ENCODE results near the gene ZNF879.

The ZNF879 gene

DNA sequence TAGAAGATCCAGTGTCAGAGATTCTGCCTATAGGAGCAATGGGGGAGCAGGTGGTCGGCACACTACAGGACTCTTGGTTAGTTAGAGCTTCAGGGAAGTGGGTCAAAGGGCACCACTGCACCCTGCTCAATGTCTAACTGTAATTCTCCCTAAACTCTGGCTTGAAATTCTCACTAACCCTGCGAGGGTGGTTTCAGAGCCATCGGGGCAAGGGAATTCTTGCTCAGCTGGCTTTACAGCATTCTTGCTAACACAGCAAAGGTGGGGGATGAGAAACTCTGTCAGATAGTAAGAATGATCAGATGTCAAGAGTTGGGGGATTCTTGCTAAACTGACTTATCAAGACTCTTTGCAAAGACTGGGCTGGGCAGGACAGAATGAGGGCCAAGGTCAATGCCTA, 31.8 kb downstream of the ZNF879 start:
- TF ChIP-seq, protein P1, sequence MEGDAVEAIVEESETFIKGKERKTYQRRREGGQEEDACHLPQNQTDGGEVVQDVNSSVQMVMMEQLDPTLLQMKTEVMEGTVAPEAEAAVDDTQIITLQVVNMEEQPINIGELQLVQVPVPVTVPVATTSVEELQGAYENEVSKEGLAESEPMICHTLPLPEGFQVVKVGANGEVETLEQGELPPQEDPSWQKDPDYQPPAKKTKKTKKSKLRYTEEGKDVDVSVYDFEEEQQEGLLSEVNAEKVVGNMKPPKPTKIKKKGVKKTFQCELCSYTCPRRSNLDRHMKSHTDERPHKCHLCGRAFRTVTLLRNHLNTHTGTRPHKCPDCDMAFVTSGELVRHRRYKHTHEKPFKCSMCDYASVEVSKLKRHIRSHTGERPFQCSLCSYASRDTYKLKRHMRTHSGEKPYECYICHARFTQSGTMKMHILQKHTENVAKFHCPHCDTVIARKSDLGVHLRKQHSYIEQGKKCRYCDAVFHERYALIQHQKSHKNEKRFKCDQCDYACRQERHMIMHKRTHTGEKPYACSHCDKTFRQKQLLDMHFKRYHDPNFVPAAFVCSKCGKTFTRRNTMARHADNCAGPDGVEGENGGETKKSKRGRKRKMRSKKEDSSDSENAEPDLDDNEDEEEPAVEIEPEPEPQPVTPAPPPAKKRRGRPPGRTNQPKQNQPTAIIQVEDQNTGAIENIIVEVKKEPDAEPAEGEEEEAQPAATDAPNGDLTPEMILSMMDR (IDR thresholded peaks at IDR 0.05; ENCODE audit: low read length, missing control alignments) = no peak
- no peak overlapping the region for H3K4me3 ChIP-seq (replicated peaks; ENCODE audit: low read depth, low read length)
- no peak for DNase-seq (ENCODE audit: low read depth)

DNA sequence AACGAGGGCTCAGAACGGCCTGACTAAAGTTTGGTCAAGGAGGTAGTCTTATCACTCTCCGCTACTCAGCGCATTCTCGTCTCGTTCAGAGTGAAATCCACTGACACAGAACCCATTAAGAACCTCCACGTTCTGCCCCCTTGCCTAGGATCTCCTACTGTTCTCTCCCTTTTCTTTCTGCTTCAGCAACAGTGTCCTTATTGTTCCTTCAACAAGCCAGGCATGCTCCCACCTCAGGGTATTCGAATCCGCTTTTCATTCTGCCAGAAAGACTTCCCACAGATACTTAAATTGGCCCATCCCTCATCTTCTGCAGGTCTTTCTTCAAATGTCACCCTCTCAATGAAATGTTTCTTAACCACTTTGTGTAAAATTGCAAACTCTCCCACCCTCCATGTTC, 32.2 kb downstream of the ZNF879 start:
- no peak overlapping the region for H3K4me3 ChIP-seq (replicated peaks; ENCODE audit: low read depth, low read length)
- TF ChIP-seq, protein P1 (IDR thresholded peaks at IDR 0.05; ENCODE audit: low read length, missing control alignments) = no peak
- DNase-seq (ENCODE audit: low read depth) = no peak

DNA sequence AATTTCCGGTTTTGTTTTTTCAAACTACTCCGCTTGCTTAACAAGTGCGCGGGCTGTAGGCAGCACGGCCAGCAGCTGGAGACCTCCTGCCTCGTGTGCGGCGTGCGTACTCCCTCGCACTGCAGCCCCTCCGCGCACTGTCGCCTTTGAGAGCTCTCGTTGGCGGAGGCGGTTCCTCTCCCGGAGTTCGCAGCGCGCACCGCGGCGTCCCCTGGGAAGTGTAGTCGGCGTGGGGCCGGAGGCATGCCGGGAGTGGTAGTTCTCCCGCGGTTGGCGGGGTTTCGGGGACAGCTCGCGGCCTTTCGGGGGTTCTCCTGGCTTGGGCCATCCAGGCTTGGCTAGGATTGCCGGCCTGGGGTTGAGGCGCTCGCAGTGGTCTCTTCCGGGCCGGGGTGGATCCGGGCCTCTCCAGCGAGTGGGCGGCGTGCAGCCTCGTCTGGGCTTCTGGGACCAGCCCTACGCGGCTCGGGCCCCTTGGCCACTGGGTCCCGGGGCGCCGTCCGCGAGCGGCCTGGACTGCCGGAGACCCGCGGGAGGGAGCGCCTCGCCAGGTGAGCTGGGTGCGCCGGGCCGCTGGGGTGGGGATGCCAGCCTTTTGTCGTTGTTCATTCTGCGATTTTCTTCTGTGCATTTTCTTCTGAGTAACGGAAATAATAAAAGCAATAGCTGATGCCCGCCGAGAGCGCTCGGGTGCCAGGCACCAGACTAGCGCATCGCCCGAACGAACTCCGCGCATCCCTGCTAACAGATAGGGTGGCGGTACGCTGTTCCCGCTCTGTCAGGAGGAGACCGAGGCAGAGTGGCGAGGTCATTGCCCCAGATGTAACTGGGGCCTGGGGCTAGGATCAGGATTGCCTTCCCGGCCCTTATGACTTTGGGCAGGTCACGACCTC, 36.8 kb downstream of the ZNF879 start, which contains the start of gene ZNF354C:
Gene ZNF354C (plus strand): TSS at position 258 of the 893 bp plus-strand sequence. CDS start 1,696 bp downstream, outside the sequence.
- peak; percentile 93 for DNase-seq (ENCODE audit: low read depth)
- H3K4me3 ChIP-seq (replicated peaks; ENCODE audit: low read depth, low read length) = peak within 1 kb of the TSS; percentile 66
- TF ChIP-seq, protein P1 (IDR thresholded peaks at IDR 0.05; ENCODE audit: low read length, missing control alignments) = no peak

DNA sequence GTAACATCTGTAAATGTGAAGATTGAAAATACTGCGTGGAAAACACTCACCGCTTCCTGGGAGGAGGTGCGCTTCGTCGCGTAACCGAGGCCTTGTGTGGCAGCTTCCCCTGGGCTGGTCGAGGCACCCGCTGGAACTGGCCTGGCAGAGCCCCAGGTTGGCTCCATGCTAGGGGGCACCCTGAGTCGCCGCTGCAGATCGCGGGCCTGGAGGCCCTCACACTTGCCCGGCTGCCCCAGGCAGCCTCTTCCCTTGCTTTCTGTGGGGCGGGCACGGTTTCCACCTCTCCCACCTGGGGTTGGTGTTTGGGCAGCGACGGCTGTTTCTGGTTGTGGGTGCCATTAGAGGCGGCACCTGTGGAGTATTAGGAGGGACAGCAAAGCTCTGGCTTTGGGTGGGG, 37.4 kb downstream of the ZNF879 start:
- TF ChIP-seq, protein P1 (IDR thresholded peaks at IDR 0.05; ENCODE audit: low read length, missing control alignments) = no peak
- no peak for DNase-seq (ENCODE audit: low read depth)

DNA sequence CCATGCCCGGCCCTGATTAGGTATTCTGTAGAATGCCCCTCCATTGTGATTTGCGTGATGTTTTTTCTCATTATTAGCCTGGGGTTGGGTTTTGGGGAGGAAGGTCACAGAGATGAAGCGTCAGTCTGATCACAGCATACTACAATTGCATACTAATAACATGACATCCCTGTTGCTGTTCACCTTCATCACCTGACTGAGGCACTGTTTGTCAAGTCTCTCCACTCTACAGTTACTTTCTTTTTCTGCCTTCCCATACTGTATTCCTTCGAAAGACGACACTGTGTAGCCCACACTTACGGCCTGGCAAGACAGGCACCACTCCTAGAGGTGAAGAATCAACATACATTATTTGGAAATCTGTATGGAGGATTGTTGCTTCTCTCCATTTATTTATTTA, 42.1 kb downstream of the ZNF879 start:
- H3K4me3 ChIP-seq (replicated peaks; ENCODE audit: low read depth, low read length) = no peak overlapping the region
- TF ChIP-seq, protein P1 (IDR thresholded peaks at IDR 0.05; ENCODE audit: low read length, missing control alignments) = no peak
- no peak for DNase-seq (ENCODE audit: low read depth)

More for the DNA sequence above, 37.4 kb downstream of the ZNF879 start:
- H3K4me3 ChIP-seq (replicated peaks; ENCODE audit: low read depth, low read length) = peak overlapping the region; percentile 66

DNA sequence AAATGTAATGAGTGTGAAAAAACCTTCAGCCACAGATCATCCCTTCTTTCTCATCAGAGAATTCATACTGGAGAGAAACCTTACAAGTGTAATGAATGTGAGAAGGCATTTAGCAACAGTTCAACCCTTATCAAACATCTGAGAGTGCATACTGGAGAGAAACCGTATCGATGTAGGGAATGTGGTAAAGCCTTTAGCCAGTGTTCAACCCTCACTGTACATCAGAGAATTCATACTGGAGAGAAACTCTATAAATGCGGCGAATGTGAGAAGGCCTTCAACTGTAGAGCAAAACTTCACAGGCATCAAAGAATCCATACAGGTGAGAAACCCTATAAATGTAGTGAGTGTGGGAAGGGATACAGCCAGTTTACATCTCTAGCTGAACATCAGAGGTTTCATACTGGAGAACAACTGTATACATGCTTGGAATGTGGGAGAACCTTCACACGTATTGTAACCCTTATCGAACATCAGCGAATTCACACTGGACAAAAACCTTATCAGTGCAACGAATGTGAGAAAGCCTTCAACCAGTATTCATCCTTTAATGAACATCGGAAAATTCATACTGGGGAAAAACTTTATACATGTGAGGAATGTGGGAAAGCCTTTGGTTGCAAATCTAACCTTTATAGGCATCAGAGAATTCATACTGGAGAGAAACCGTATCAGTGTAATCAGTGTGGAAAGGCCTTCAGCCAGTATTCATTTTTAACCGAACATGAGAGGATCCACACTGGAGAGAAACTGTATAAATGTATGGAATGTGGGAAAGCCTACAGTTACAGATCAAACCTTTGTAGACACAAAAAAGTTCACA, 55.8 kb downstream of the ZNF879 start:
- TF ChIP-seq, protein P1 (IDR thresholded peaks at IDR 0.05; ENCODE audit: low read length, missing control alignments) = no peak
- H3K4me3 ChIP-seq (replicated peaks; ENCODE audit: low read depth, low read length) = no peak overlapping the region
- no peak for DNase-seq (ENCODE audit: low read depth)
